Activated CD8-positive, alpha-beta memory T cell treated with anti-CD3 and anti-CD28 coated beads for 36 hours (primary cell): Measurements from ENCODE around the gene CCSER1. TPM values are rescaled to one million over a fixed set of nuclear protein-coding genes. Genes with fewer than 3 reads are reported as not detected.
"Not testable (repeated sequence)": the region's sequence is repeated elsewhere in the genome, so short reads cannot be mapped to it uniquely, and the experiment has no call there.

Experiments
- CTCF ChIA-PET: fragments of 350-600 bp; sonication (Branson Sonifier 250); formaldehyde crosslinking; loops from one replicate; lab custom pipeline; 2021; ENCODE audit warnings: antibody characterized with exemption; lab: Charles Lee
- POLR2A ChIA-PET: fragments of 350-600 bp; sonication (Branson Sonifier 250); formaldehyde crosslinking; loops from one replicate; lab custom pipeline; 2021; ENCODE audit warnings: antibody characterized with exemption; lab: Charles Lee
- total RNA-seq, 2 experiments: library from RNA; stranded (reverse); gene quantifications; one replicate each; pipeline ENCODE4 v1.2.3, GENCODE V29; 2021

The CCSER1 gene
- total RNA-seq, 2 experiments from 2014 or later = 0.06 TPM; not detected in 1

- CTCF ChIA-PET = no interaction called here
- POLR2A ChIA-PET = no interaction called here
Measured at GRCh38 chr4:90254357-90254756, 127.2 kb downstream of the CCSER1 start.

GRCh38 chr4:90274175-90274574 lies 147.0 kb downstream of the CCSER1 start:
- ChIA-PET POLR2A (no interaction called here), CTCF (no interaction called here)

GRCh38 chr4:90280954-90281353 lies 153.8 kb downstream of the CCSER1 start:
- ChIA-PET POLR2A (no interaction called here), CTCF (no interaction called here)

- ChIA-PET CTCF (no interaction called here), POLR2A (no interaction called here)
Measured at GRCh38 chr4:90281541-90282355, 154.6 kb downstream of the CCSER1 start.

GRCh38 chr4:90290345-90290744 lies 163.2 kb downstream of the CCSER1 start:
- ChIA-PET CTCF (no interaction called here), POLR2A (no interaction called here)

GRCh38 chr4:90292438-90292837 lies 165.2 kb downstream of the CCSER1 start:
- CTCF ChIA-PET = no interaction called here
- POLR2A ChIA-PET = no interaction called here

- CTCF ChIA-PET = no interaction called here
- POLR2A ChIA-PET = no interaction called here
Measured at GRCh38 chr4:90293320-90293719, 166.1 kb downstream of the CCSER1 start.

- ChIA-PET CTCF (no interaction called here), POLR2A (no interaction called here)
Measured at GRCh38 chr4:90299373-90299772, 172.2 kb downstream of the CCSER1 start.

GRCh38 chr4:90306810-90307209 lies 179.6 kb downstream of the CCSER1 start:
- POLR2A ChIA-PET = no interaction called here
- CTCF ChIA-PET = no interaction called here

- POLR2A ChIA-PET, CTCF ChIA-PET: not testable (repeated sequence)
Measured at GRCh38 chr4:90317140-90317539, 189.9 kb downstream of the CCSER1 start.

- CTCF ChIA-PET = no interaction called here
- POLR2A ChIA-PET = no interaction called here
Measured at GRCh38 chr4:90317785-90318184, 190.6 kb downstream of the CCSER1 start.

- ChIA-PET CTCF (no interaction called here), POLR2A (no interaction called here)
Measured at GRCh38 chr4:90318193-90318592, 191.0 kb downstream of the CCSER1 start.

- POLR2A ChIA-PET = no interaction called here
- CTCF ChIA-PET = no interaction called here
Measured at GRCh38 chr4:90328558-90328957, 201.4 kb downstream of the CCSER1 start.

- CTCF ChIA-PET = no interaction called here
- POLR2A ChIA-PET = no interaction called here
Measured at GRCh38 chr4:90330546-90330945, 203.4 kb downstream of the CCSER1 start.

GRCh38 chr4:90345549-90346215 lies 218.5 kb downstream of the CCSER1 start:
- ChIA-PET CTCF (no interaction called here), POLR2A (no interaction called here)

- ChIA-PET CTCF (no interaction called here), POLR2A (no interaction called here)
Measured at GRCh38 chr4:90349636-90350035, 222.4 kb downstream of the CCSER1 start.

- CTCF ChIA-PET = no interaction called here
- POLR2A ChIA-PET = no interaction called here
Measured at GRCh38 chr4:90357117-90357710, 230.0 kb downstream of the CCSER1 start.

GRCh38 chr4:90375081-90375480 lies 247.9 kb downstream of the CCSER1 start:
- CTCF ChIA-PET = no interaction called here

GRCh38 chr4:90393215-90393614 lies 266.0 kb downstream of the CCSER1 start:
- ChIA-PET CTCF (no interaction called here), POLR2A (no interaction called here)

More at GRCh38 chr4:90375081-90375480, 247.9 kb downstream of the CCSER1 start:
- POLR2A ChIA-PET = no interaction called here

- ChIA-PET POLR2A (no interaction called here), CTCF (no interaction called here)
Measured at GRCh38 chr4:90403781-90404180, 276.6 kb downstream of the CCSER1 start.

- POLR2A ChIA-PET = not testable (repeated sequence)
Measured at GRCh38 chr4:90407897-90408296, 280.7 kb downstream of the CCSER1 start.

More at GRCh38 chr4:90407897-90408296, 280.7 kb downstream of the CCSER1 start:
- CTCF ChIA-PET = not testable (repeated sequence)
